NCI-H345 treated with DMSO at 0.1 percent for 48 hours (cell line): Measurements from ENCODE around the gene ASAH2B.

Experiments used
- DNase-seq: peaks from one replicate; lab custom pipeline; 2025; ENCODE audit not compliant: unreplicated experiment; lab: John Stamatoyannopoulos, UW

ASAH2B gene

DNA sequence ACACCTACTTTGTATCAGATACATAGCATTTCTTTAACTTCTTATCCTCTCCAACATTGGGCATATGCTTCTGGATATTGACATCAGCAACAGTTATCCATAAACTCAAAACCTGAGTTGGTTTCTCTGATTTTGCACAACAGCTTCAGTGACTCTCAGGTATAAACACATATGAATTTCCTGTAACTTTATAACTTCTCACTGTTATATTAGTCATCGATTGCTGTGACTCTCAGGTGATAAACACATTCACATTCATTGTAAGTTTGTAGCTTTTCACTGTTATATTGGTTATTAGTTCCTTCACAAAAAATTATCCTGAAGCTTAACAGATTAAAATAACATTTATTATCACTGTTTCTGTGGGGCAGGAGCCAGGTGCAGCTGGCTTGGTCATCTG lies 57.0 kb downstream of the ASAH2B start:
- no peak for DNase-seq

GRCh38 chr10:50798297-50798696 lies 58.6 kb downstream of the ASAH2B start:
- DNase-seq: no peak

DNA sequence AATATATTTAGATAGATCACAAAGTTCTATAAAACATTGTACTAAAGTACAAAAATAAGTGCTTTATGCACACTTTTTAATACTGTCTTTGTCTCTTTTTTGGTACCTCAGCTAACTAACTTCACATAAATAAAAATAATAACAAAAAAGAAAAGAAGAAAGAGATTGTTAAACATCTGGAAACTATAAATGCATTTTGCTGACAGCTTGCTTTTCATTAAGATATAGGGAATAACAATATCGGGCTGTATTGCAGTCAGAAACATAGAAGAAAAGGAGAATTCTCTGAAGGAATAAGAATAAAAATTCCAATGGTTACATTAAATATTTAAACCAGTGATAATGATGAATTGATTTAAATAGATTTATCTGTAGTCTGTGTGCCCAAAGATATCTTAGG lies 59.9 kb downstream of the ASAH2B start:
- DNase-seq: no peak

GRCh38 chr10:50805981-50806622 lies 66.4 kb downstream of the ASAH2B start:
- DNase-seq: no peak

DNA sequence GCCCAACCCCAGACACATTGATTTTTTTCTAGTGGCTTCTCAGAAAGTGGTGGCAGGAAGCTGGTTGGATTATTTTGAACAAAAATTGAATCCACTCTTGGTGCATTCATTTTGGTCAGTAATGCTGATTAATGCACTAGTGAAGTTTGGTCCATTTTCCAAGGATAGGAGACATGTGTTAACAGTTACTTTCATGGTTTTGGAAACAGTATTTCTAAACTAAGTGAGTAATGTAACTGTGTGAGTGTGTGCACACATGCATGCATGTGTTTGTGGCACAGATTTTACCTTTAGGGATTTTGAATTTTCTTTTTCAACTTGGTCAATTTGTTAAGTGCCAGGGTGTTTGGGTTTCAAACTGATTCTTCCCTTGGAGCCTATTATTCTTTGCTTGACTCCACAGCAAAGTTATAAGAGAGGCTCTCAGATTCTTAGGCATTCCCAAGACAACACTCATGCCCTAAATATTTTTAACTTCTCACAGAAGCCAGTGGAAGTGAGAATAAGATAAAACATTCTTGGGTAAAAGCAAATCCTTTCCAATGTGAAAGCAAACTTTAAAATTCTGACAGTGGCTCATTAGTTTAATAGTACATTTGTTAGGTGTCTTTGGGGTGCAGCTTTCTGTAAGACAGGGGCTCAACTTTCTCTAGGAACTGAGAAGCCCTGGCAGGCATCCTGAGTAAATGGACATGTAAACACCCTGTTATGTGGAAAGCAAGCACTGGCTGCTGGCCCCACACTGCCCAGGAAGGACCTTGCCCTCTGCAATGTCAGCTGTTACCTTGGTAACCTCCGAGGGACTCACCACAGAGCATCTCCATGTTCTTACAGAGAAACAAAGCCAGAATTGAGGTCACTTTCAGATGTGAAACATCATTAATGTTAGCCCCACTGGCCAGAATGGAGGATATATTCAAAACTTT lies 68.4 kb downstream of the ASAH2B start:
- DNase-seq: no peak
